Gastrocnemius medialis (tissue), 4 donors: Measurements from ENCODE around the gene KIR2DL4. TPM values are rescaled to one million over a fixed set of nuclear protein-coding genes. Genes with fewer than 3 reads are reported as not detected.
"Not testable (repeated sequence)": the region's sequence is repeated elsewhere in the genome, so short reads cannot be mapped to it uniquely, and the experiment has no call there.

Experiments
- ATAC-seq, 2 donors: fragments of 150-250 bp; one replicate each; pipeline ENCODE4 v1.9.1; 2016
- DNase-seq, 2 donors: peaks; one replicate each; pipeline ENCODE4 v3.0.0-alpha.2; 2019
- H3K27ac ChIP-seq, 4 donors: fragments of 200-600 bp; sonication (generic); 1 replicate in 1 of 4; 2 replicates in 3 of 4; pipeline ENCODE4 v1.5.1; 2016 to 2018; ENCODE audit warnings: mild to moderate bottlenecking in 2 of 4, moderate library complexity in 1 of 4
- H3K27me3 ChIP-seq, 3 donors: fragments of 200-600 bp; sonication (generic) in 2 of 3; 1 replicate in 1 of 3; 2 replicates in 2 of 3; pipeline versions ENCODE4 v1.5.1 to v1.6.0; 2016 to 2019; ENCODE audit warnings: mild to moderate bottlenecking in 1 of 3, moderate library complexity in 1 of 3
- H3K36me3 ChIP-seq, 2 donors: fragments of 200-600 bp; sonication (generic) in 1 of 2; one replicate each; pipeline ENCODE4 v1.5.1; 2017 to 2018
- H3K4me1 ChIP-seq, 2 donors: fragments of 200-600 bp; sonication (generic) in 1 of 2; one replicate each; pipeline ENCODE4 v1.5.1; 2016 to 2017; ENCODE audit warnings: mild to moderate bottlenecking in 2 of 2
- H3K4me3 ChIP-seq, 4 donors: fragments of 200-600 bp; sonication (generic) in 3 of 4; 1 replicate in 1 of 4; 2 replicates in 3 of 4; pipeline ENCODE4 v1.5.1; 2016 to 2019; ENCODE audit warnings: mild to moderate bottlenecking in 2 of 4
- H3K9me3 ChIP-seq, 3 donors: fragments of 200-600 bp; sonication (generic) in 2 of 3; 1 replicate in 1 of 3; 2 replicates in 2 of 3; pipeline ENCODE4 v1.5.1; 2016 to 2019
- CTCF ChIP-seq, 5 experiments: fragments of 450-650 bp in 3 of 5; fragments of 200-600 bp in 2 of 5; sonication (generic) in 2 of 5; IDR thresholded peaks in 4 of 5; conservative IDR thresholded peaks in 1 of 5; 1 replicate in 4 of 5; 2 replicates in 1 of 5; pipeline ENCODE4 v1.5.1; 2016 to 2019; ENCODE audit warnings: antibody characterized with exemption in 5 of 5, mild to moderate bottlenecking in 3 of 5, moderate library complexity in 3 of 5
- POLR2A ChIP-seq, 2 donors: fragments of 450-650 bp; IDR thresholded peaks; one replicate each; pipeline ENCODE4 v1.6.1; 2017; ENCODE audit warnings: antibody characterized with exemption in 2 of 2, mild to moderate bottlenecking in 2 of 2, moderate library complexity in 2 of 2
- in situ Hi-C, 4 donors: fragments of 200-750 bp; cut with MboI; loops; one replicate each; pipeline versions ENCODE4 v1.15.0 to v1.8.0; 2017; ENCODE audit warnings: low sequenced_read_pairs in 4 of 4
- intact Hi-C: fragments of 100-400 bp; cut with DNase I; formaldehyde crosslinking; loops from one replicate; pipeline ENCODE4 v1.15.1; 2023; ENCODE audit warnings: low total_unique reads
- total RNA-seq, 4 donors: library from RNA; depleted of rRNA; stranded (reverse); fragments of >200 nt; gene quantifications; one replicate each; pipeline versions ENCODE4 v1.1.0 to v1.2.3, GENCODE V29; 2016

KIR2DL4 gene
- total RNA-seq, 4 donors from 2014 or later, result not detected

GRCh38 chr19:54832496-54832895 is 29.1 kb downstream of the KIR2DL4 start, which contains the start of gene KIR2DS4:
TSS of gene KIR2DS4 (plus strand) at chr19:54832676.
- H3K4me1 ChIP-seq, in situ Hi-C loops, H3K36me3 ChIP-seq, H3K4me3 ChIP-seq, H3K9me3 ChIP-seq, intact Hi-C loops, H3K27ac ChIP-seq, H3K27me3 ChIP-seq, ATAC-seq, DNase-seq: not testable (repeated sequence)

GRCh38 chr19:54835126-54835525 is 31.7 kb downstream of the KIR2DL4 start:
- in situ Hi-C loops, ATAC-seq, H3K9me3 ChIP-seq, H3K4me1 ChIP-seq, H3K27me3 ChIP-seq, H3K36me3 ChIP-seq, H3K27ac ChIP-seq, intact Hi-C loops, H3K4me3 ChIP-seq, DNase-seq: not testable (repeated sequence)

- H3K4me3 ChIP-seq, in situ Hi-C loops, H3K4me1 ChIP-seq, DNase-seq, H3K9me3 ChIP-seq, ATAC-seq, H3K27ac ChIP-seq, H3K36me3 ChIP-seq, H3K27me3 ChIP-seq, intact Hi-C loops: not testable (repeated sequence)
Measured at GRCh38 chr19:54837522-54837921, 34.1 kb downstream of the KIR2DL4 start.

GRCh38 chr19:54843171-54843570 is 39.8 kb downstream of the KIR2DL4 start:
- in situ Hi-C loops, H3K4me1 ChIP-seq, DNase-seq, H3K27me3 ChIP-seq, H3K27ac ChIP-seq, H3K9me3 ChIP-seq, H3K4me3 ChIP-seq, ATAC-seq, H3K36me3 ChIP-seq: not testable (repeated sequence)
- intact Hi-C loops, result loop anchor here (10.0 kb wide), 1 partner anchor 68 kb away; no protein-coding TSS in a partner anchor

- H3K36me3 ChIP-seq, H3K4me3 ChIP-seq, H3K27me3 ChIP-seq, in situ Hi-C loops, ATAC-seq, H3K27ac ChIP-seq, H3K9me3 ChIP-seq, H3K4me1 ChIP-seq, DNase-seq, intact Hi-C loops: not testable (repeated sequence)
Measured at GRCh38 chr19:54850061-54850640, 46.7 kb downstream of the KIR2DL4 start, which contains the start of gene KIR3DL2. TSS of gene KIR3DL2 (plus strand) at chr19:54850443. CDS start at chr19:54850476, 33 bp downstream.

GRCh38 chr19:54850930-54851329 is 47.5 kb downstream of the KIR2DL4 start:
- ATAC-seq (no peak), DNase-seq (no peak)
- H3K4me1 ChIP-seq, result no peaks in the 10 kb centered on the region
- no peaks in the 10 kb centered on the region for H3K27me3 ChIP-seq
- in situ Hi-C loops, result no loop called here
- H3K9me3 ChIP-seq, result no peaks in the 10 kb centered on the region
- intact Hi-C loops, result no loop called here
- H3K36me3 ChIP-seq, result no peaks in the 10 kb centered on the region
- H3K4me3 ChIP-seq, result no peak overlapping the region
- no peak overlapping the region for H3K27ac ChIP-seq
- TF ChIP-seq POLR2A (IDR thresholded peaks at IDR 0.05) (no peak), CTCF (IDR thresholded peaks at IDR 0.05 in 4 of 5, conservative IDR thresholded peaks at IDR 0.05 in 1 of 5) (no peak)

- Histone ChIP-seq H3K4me1 (no peaks in the 10 kb centered on the region), H3K9me3 (no peaks in the 10 kb centered on the region), H3K27me3 (no peaks in the 10 kb centered on the region), H3K36me3 (no peaks in the 10 kb centered on the region), H3K27ac (no peak overlapping the region), H3K4me3 (no peak overlapping the region)
- intact Hi-C loops (no loop called here), in situ Hi-C loops (no loop called here)
- TF ChIP-seq CTCF (IDR thresholded peaks at IDR 0.05 in 4 of 5, conservative IDR thresholded peaks at IDR 0.05 in 1 of 5) (no peak), POLR2A (IDR thresholded peaks at IDR 0.05) (no peak)
- DNase-seq, result no peak
- ATAC-seq, result no peak
Measured at GRCh38 chr19:54851353-54851752, 47.9 kb downstream of the KIR2DL4 start.

GRCh38 chr19:54855241-54855640 is 51.8 kb downstream of the KIR2DL4 start:
- in situ Hi-C loops, H3K27ac ChIP-seq, H3K4me3 ChIP-seq, H3K27me3 ChIP-seq, intact Hi-C loops, H3K4me1 ChIP-seq, DNase-seq, H3K9me3 ChIP-seq, H3K36me3 ChIP-seq, ATAC-seq: not testable (repeated sequence)

- H3K36me3 ChIP-seq, in situ Hi-C loops, H3K27me3 ChIP-seq, H3K4me1 ChIP-seq, DNase-seq, intact Hi-C loops, H3K9me3 ChIP-seq, ATAC-seq, H3K4me3 ChIP-seq, H3K27ac ChIP-seq: not testable (repeated sequence)
Measured at GRCh38 chr19:54858476-54858875, 55.1 kb downstream of the KIR2DL4 start.

- DNase-seq, H3K9me3 ChIP-seq, intact Hi-C loops, ATAC-seq, H3K4me1 ChIP-seq, H3K27ac ChIP-seq, H3K36me3 ChIP-seq, in situ Hi-C loops, H3K27me3 ChIP-seq, H3K4me3 ChIP-seq: not testable (repeated sequence)
Measured at GRCh38 chr19:54859421-54859820, 56.0 kb downstream of the KIR2DL4 start.
